ENCODE measurements around the gene ADAMTS2. TPM values are rescaled to one million over a fixed set of nuclear protein-coding genes. Genes with fewer than 3 reads are reported as not detected.

Gene ADAMTS2
- total RNA-seq, 1 donor from 2014 or later, result 18.8 TPM

- Mint-ChIP-seq H3K4me3 (ENCODE audit: unreplicated experiment) (no peak overlapping the region), H3K27ac (ENCODE audit: unreplicated experiment) (no peak overlapping the region), H3K27me3 (ENCODE audit: low read depth, unreplicated experiment) (no peaks in the 10 kb centered on the region), H3K9me3 (ENCODE audit: unreplicated experiment) (peaks cover 22% of the 10 kb centered on the region), H3K4me1 (ENCODE audit: low read depth, unreplicated experiment) (no peaks in the 10 kb centered on the region), H3K36me3 (ENCODE audit: low read depth, unreplicated experiment) (peaks cover 9% of the 10 kb centered on the region)
- Histone ChIP-seq H3K9me3 (ENCODE audit: insufficient read depth, low read depth, low read length) (no peaks in the 10 kb centered on the region), H3K4me1 (ENCODE audit: insufficient read depth, low read length) (no peaks in the 10 kb centered on the region), H3K4me2 (ENCODE audit: low read length) (no peak overlapping the region), H3K9ac (ENCODE audit: low read length) (no peak overlapping the region), H4K20me1 (ENCODE audit: insufficient read depth, low read length) (no peaks in the 10 kb centered on the region), H3K27me3 (ENCODE audit: insufficient read depth, low read length) (no peaks in the 10 kb centered on the region), H3K4me3 (ENCODE audit: insufficient read depth, low read depth, low read length) (no peak overlapping the region), H3K27ac (ENCODE audit: low read depth, low read length) (no peak overlapping the region), H2AFZ (ENCODE audit: low read depth, low read length) (no peak overlapping the region), H3K79me2 (ENCODE audit: insufficient read depth, low read length) (no peaks in the 10 kb centered on the region), H3K36me3 (ENCODE audit: insufficient read depth, low read length) (no peaks in the 10 kb centered on the region)
- DNase-seq (ENCODE audit: low read depth) (peak; percentile 24), FAIRE-seq (no peak)
- no peak for TF ChIP-seq CTCF (IDR thresholded peaks at IDR 0.05; ENCODE audit: insufficient read depth, low read depth, low read length)
- no peak for TF ChIP-seq EZH2 (IDR thresholded peaks at IDR 0.05; ENCODE audit: insufficient read depth, low read length)
Measured at GRCh38 chr5:179306191-179307012, 38.9 kb downstream of the ADAMTS2 start.

GRCh38 chr5:179304871-179305270, 40.4 kb downstream of the ADAMTS2 start:
- Histone ChIP-seq H3K79me2 (ENCODE audit: insufficient read depth, low read length) (no peaks in the 10 kb centered on the region), H4K20me1 (ENCODE audit: insufficient read depth, low read length) (no peaks in the 10 kb centered on the region), H3K36me3 (ENCODE audit: insufficient read depth, low read length) (no peaks in the 10 kb centered on the region), H3K27ac (ENCODE audit: low read depth, low read length) (peak overlapping the region; percentile 66), H3K4me2 (ENCODE audit: low read length) (peak overlapping the region; percentile 44), H3K9me3 (ENCODE audit: insufficient read depth, low read depth, low read length) (no peaks in the 10 kb centered on the region), H3K27me3 (ENCODE audit: insufficient read depth, low read length) (no peaks in the 10 kb centered on the region), H3K4me3 (ENCODE audit: insufficient read depth, low read depth, low read length) (no peak overlapping the region), H3K9ac (ENCODE audit: low read length) (peak overlapping the region; percentile 34), H2AFZ (ENCODE audit: low read depth, low read length) (no peak overlapping the region), H3K4me1 (ENCODE audit: insufficient read depth, low read length) (no peaks in the 10 kb centered on the region)
- Mint-ChIP-seq H3K9me3 (ENCODE audit: unreplicated experiment) (peaks cover 24% of the 10 kb centered on the region), H3K4me1 (ENCODE audit: low read depth, unreplicated experiment) (no peaks in the 10 kb centered on the region), H3K36me3 (ENCODE audit: low read depth, unreplicated experiment) (peaks cover 9% of the 10 kb centered on the region), H3K27ac (ENCODE audit: unreplicated experiment) (no peak overlapping the region), H3K4me3 (ENCODE audit: unreplicated experiment) (no peak overlapping the region), H3K27me3 (ENCODE audit: low read depth, unreplicated experiment) (no peaks in the 10 kb centered on the region)
- no peak for DNase-seq (ENCODE audit: low read depth)
- no peak for TF ChIP-seq EZH2 (IDR thresholded peaks at IDR 0.05; ENCODE audit: insufficient read depth, low read length)
- TF ChIP-seq CTCF (IDR thresholded peaks at IDR 0.05; ENCODE audit: insufficient read depth, low read depth, low read length), result no peak
- no peak for FAIRE-seq

- peak; percentile 81 for DNase-seq (ENCODE audit: low read depth)
- Histone ChIP-seq H3K4me2 (ENCODE audit: low read length) (peak overlapping the region; percentile 44), H3K9me3 (ENCODE audit: insufficient read depth, low read depth, low read length) (no peaks in the 10 kb centered on the region), H3K4me3 (ENCODE audit: insufficient read depth, low read depth, low read length) (no peak overlapping the region), H3K27me3 (ENCODE audit: insufficient read depth, low read length) (no peaks in the 10 kb centered on the region), H2AFZ (ENCODE audit: low read depth, low read length) (no peak overlapping the region), H3K4me1 (ENCODE audit: insufficient read depth, low read length) (no peaks in the 10 kb centered on the region), H3K79me2 (ENCODE audit: insufficient read depth, low read length) (no peaks in the 10 kb centered on the region), H3K36me3 (ENCODE audit: insufficient read depth, low read length) (no peaks in the 10 kb centered on the region), H3K27ac (ENCODE audit: low read depth, low read length) (peak overlapping the region; percentile 66), H4K20me1 (ENCODE audit: insufficient read depth, low read length) (no peaks in the 10 kb centered on the region), H3K9ac (ENCODE audit: low read length) (peak overlapping the region; percentile 34)
- peaks cover 9% of the 10 kb centered on the region for H3K36me3 Mint-ChIP-seq (ENCODE audit: low read depth, unreplicated experiment)
- TF ChIP-seq EZH2 (IDR thresholded peaks at IDR 0.05; ENCODE audit: insufficient read depth, low read length) (no peak), CTCF (IDR thresholded peaks at IDR 0.05; ENCODE audit: insufficient read depth, low read depth, low read length) (no peak)
- H3K4me1 Mint-ChIP-seq (ENCODE audit: low read depth, unreplicated experiment), result no peaks in the 10 kb centered on the region
- no peaks in the 10 kb centered on the region for H3K27me3 Mint-ChIP-seq (ENCODE audit: low read depth, unreplicated experiment)
- no peak overlapping the region for H3K4me3 Mint-ChIP-seq (ENCODE audit: unreplicated experiment)
- peaks cover 24% of the 10 kb centered on the region for H3K9me3 Mint-ChIP-seq (ENCODE audit: unreplicated experiment)
- peak; percentile 95 for FAIRE-seq
- no peak overlapping the region for H3K27ac Mint-ChIP-seq (ENCODE audit: unreplicated experiment)
Measured at GRCh38 chr5:179304466-179304865, 40.8 kb downstream of the ADAMTS2 start.

All from astrocyte (in vitro differentiated cells and primary cell).